H1 (cell line): ENCODE results near the gene C1orf87. TPM values are rescaled to one million over a fixed set of nuclear protein-coding genes. Genes with fewer than 3 reads are reported as not detected.

Source experiments
- ASH2L ChIP-seq: fragments of 200-600, 300-600 bp; sonication (generic); IDR thresholded peaks from one replicate; pipeline ENCODE4 v1.7.1; 2017; ENCODE audit warnings: low read length
- CBX8 ChIP-seq: fragments of 300-800, 300-1000 bp; sonication (generic); IDR thresholded peaks from 2 replicates; pipeline ENCODE4 v1.7.1; 2016; ENCODE audit warnings: low read depth, low read length, borderline replicate concordance
- CHD7 ChIP-seq: fragments of 300-600 bp; sonication (generic); IDR thresholded peaks from 2 replicates; pipeline ENCODE4 v1.7.1; 2012; ENCODE audit warnings: low read length, moderate library complexity, mild to moderate bottlenecking, inconsistent platforms; ENCODE audit not compliant: insufficient replicate concordance
- RFX5 ChIP-seq: IDR thresholded peaks from 2 replicates; pipeline ENCODE4 v1.6.1; 2011; ENCODE audit warnings: low read depth, low read length, improper control_type of control experiment, borderline replicate concordance
- SIN3A ChIP-seq, 2 experiments: IDR thresholded peaks in 1 of 2; conservative IDR thresholded peaks in 1 of 2; 2 replicates each; pipeline ENCODE4 v1.6.1; 2011 to 2012; ENCODE audit warnings: low read length in 2 of 2, improper control_type of control experiment in 1 of 2, low read depth in 1 of 2, mild to moderate bottlenecking in 1 of 2
- TBP ChIP-seq: IDR thresholded peaks from 2 replicates; pipeline ENCODE4 v1.6.1; 2011; ENCODE audit warnings: low read depth, low read length, improper control_type of control experiment
- polyA plus RNA-seq, 7 experiments: library from polyadenylated mRNA; depleted of rRNA in 3 of 7; stranded (reverse) in 5 of 7; unstranded in 2 of 7; fragments of >200 nt in 5 of 7; fragments of 200-250 nt in 2 of 7; gene quantifications; 1 replicate in 5 of 7; 2 replicates in 1 of 7; 4 replicates in 1 of 7; pipeline versions ENCODE4 v1.2.1 to v1.2.3, GENCODE V29; 2011 to 2013; ENCODE audit warnings: missing spikeins in 2 of 7, mixed read lengths in 2 of 7
- total RNA-seq: library from RNA; stranded (reverse); fragmentation: NEBNext Ultra II Directional; extraction: Animal tissue kit (Norgen Biotek cat#: 25700); gene quantifications from 2 replicates; pipeline ENCODE4 v1.2.1, GENCODE V29; 2021

Gene C1orf87
- total and polyA plus RNA-seq, 2 of the 8 experiments (the other 6 are each of a cell fraction or from before 2014, with no cell fraction given), result 0.41 TPM; not detected in 1

GRCh38 chr1:59948990-59949389, 124.6 kb downstream of the C1orf87 start (continued):
- no peak for TF ChIP-seq CHD7
- TF ChIP-seq CBX8, result no peak
- no peak for TF ChIP-seq TBP
- TF ChIP-seq SIN3A (conservative IDR thresholded peaks at IDR 0.05 in 1 of 2, IDR thresholded peaks at IDR 0.05 in 1 of 2; ENCODE audit: low read depth in 1 of 2, low read length in 2 of 2), result no peak
- no peak for TF ChIP-seq RFX5
- no peak for TF ChIP-seq ASH2L
- TF ChIP-seq, all 59 proteins: peak for 0
